ENCODE measurements around the gene LAMA3. TPM values are rescaled to one million over a fixed set of nuclear protein-coding genes. Genes with fewer than 3 reads are reported as not detected.

The LAMA3 gene
- polyA plus RNA-seq, 6 donors from 2014 or later: 0.07 to 0.45 TPM; not detected in 4

GRCh38 chr18:23852236-23853045 lies 163.2 kb downstream of the LAMA3 start:
- Mint-ChIP-seq H3K27ac (peak overlapping the region; percentile 52 to 94 (median 66)), H3K27me3 (no peaks in the 10 kb centered on the region), H3K4me1 (peaks cover 29 to 44% (median 33%) of the 10 kb centered on the region in 3 donors), H3K9me3 (no peaks in the 10 kb centered on the region), H3K36me3 (no peaks in the 10 kb centered on the region), H3K4me3 (peak overlapping the region in 7 of 8 donors; percentile 10 to 69 (median 40))
- DNase-seq (peak; percentile 26), ATAC-seq (ENCODE audit: low read depth in 2 of 2) (peak; percentile 63 to 71)

GRCh38 chr18:23853448-23854195 lies 164.4 kb downstream of the LAMA3 start:
- DNase-seq: no peak
- ATAC-seq (ENCODE audit: low read depth in 2 of 2): no peak
- no peaks in the 10 kb centered on the region for H3K27me3 Mint-ChIP-seq
- no peaks in the 10 kb centered on the region for H3K9me3 Mint-ChIP-seq
- peak overlapping the region in 3 of 6 donors; percentile 21 to 50 (median 48) for H3K27ac Mint-ChIP-seq
- peaks cover 32 to 46% (median 33%) of the 10 kb centered on the region in 3 donors for H3K4me1 Mint-ChIP-seq
- H3K36me3 Mint-ChIP-seq: no peaks in the 10 kb centered on the region
- peak overlapping the region in 1 of 8 donors; percentile 31 for H3K4me3 Mint-ChIP-seq

- Mint-ChIP-seq H3K27ac (peak overlapping the region in 3 of 6 donors; percentile 35 to 73 (median 65)), H3K4me3 (peak overlapping the region in 1 of 8 donors; percentile 27), H3K36me3 (no peaks in the 10 kb centered on the region), H3K9me3 (no peaks in the 10 kb centered on the region), H3K27me3 (no peaks in the 10 kb centered on the region), H3K4me1 (peaks cover 44 to 60% (median 51%) of the 10 kb centered on the region in 3 donors)
- DNase-seq (no peak), ATAC-seq (ENCODE audit: low read depth in 2 of 2) (no peak)
These were observed 166.5 kb downstream of the LAMA3 start for GRCh38 chr18:23855721-23856120.

GRCh38 chr18:23856466-23857163 lies 167.4 kb downstream of the LAMA3 start:
- no peaks in the 10 kb centered on the region for H3K9me3 Mint-ChIP-seq
- peak overlapping the region in 3 of 6 donors; percentile 59 to 73 (median 63) for H3K27ac Mint-ChIP-seq
- ATAC-seq (ENCODE audit: low read depth in 2 of 2) (no peak), DNase-seq (no peak)
- no peaks in the 10 kb centered on the region for H3K27me3 Mint-ChIP-seq
- H3K36me3 Mint-ChIP-seq: no peaks in the 10 kb centered on the region
- H3K4me1 Mint-ChIP-seq: peaks cover 45 to 62% (median 55%) of the 10 kb centered on the region in 3 donors
- H3K4me3 Mint-ChIP-seq: no peak overlapping the region

GRCh38 chr18:23857164-23857552 lies 167.9 kb downstream of the LAMA3 start:
- ATAC-seq (ENCODE audit: low read depth in 2 of 2) (no peak), DNase-seq (no peak)
- Mint-ChIP-seq H3K4me1 (peaks cover 44 to 62% (median 55%) of the 10 kb centered on the region in 3 donors), H3K27me3 (no peaks in the 10 kb centered on the region), H3K9me3 (no peaks in the 10 kb centered on the region), H3K36me3 (no peaks in the 10 kb centered on the region), H3K27ac (peak overlapping the region in 3 of 6 donors; percentile 59 to 88 (median 73)), H3K4me3 (peak overlapping the region in 1 of 8 donors; percentile 48)

GRCh38 chr18:23857756-23858155 lies 168.5 kb downstream of the LAMA3 start:
- no peaks in the 10 kb centered on the region for H3K9me3 Mint-ChIP-seq
- H3K27ac Mint-ChIP-seq: peak overlapping the region in 2 of 6 donors; percentile 42 to 88
- no peaks in the 10 kb centered on the region for H3K36me3 Mint-ChIP-seq
- peak overlapping the region in 1 of 8 donors; percentile 43 for H3K4me3 Mint-ChIP-seq
- H3K27me3 Mint-ChIP-seq: no peaks in the 10 kb centered on the region
- no peak for DNase-seq
- ATAC-seq (ENCODE audit: low read depth in 2 of 2): no peak
- H3K4me1 Mint-ChIP-seq: peaks cover 44 to 62% (median 55%) of the 10 kb centered on the region in 3 donors

- Mint-ChIP-seq H3K27ac (peak overlapping the region; percentile 5 to 87 (median 41)), H3K36me3 (no peaks in the 10 kb centered on the region), H3K4me3 (peak overlapping the region in 3 of 8 donors; percentile 0 to 36 (median 0)), H3K4me1 (peaks cover 47 to 69% (median 67%) of the 10 kb centered on the region in 3 donors), H3K27me3 (no peaks in the 10 kb centered on the region), H3K9me3 (peaks cover 0 to 5% (median 0%) of the 10 kb centered on the region in 7 donors)
- ATAC-seq (ENCODE audit: low read depth in 2 of 2) (peak; percentile 49 to 67), DNase-seq (no peak)
These were observed 170.4 kb downstream of the LAMA3 start for GRCh38 chr18:23859466-23860336.

GRCh38 chr18:23861326-23861725 lies 172.1 kb downstream of the LAMA3 start:
- Mint-ChIP-seq H3K9me3 (peaks cover 0 to 6% (median 2%) of the 10 kb centered on the region in 7 donors), H3K36me3 (no peaks in the 10 kb centered on the region), H3K4me3 (peak overlapping the region in 6 of 8 donors; percentile 17 to 68 (median 54)), H3K27me3 (no peaks in the 10 kb centered on the region), H3K27ac (peak overlapping the region in 5 of 6 donors; percentile 78 to 90 (median 85)), H3K4me1 (peaks cover 63 to 83% (median 80%) of the 10 kb centered on the region in 3 donors)
- ATAC-seq (ENCODE audit: low read depth in 2 of 2): no peak
- DNase-seq: no peak

- Mint-ChIP-seq H3K36me3 (no peaks in the 10 kb centered on the region), H3K9me3 (peaks cover 0 to 6% (median 2%) of the 10 kb centered on the region in 7 donors), H3K4me3 (peak overlapping the region in 6 of 8 donors; percentile 32 to 83 (median 66)), H3K4me1 (peaks cover 64 to 83% (median 78%) of the 10 kb centered on the region in 3 donors), H3K27me3 (no peaks in the 10 kb centered on the region), H3K27ac (peak overlapping the region; percentile 77 to 94 (median 90))
- DNase-seq (no peak), ATAC-seq (ENCODE audit: low read depth in 2 of 2) (no peak)
These were observed 172.7 kb downstream of the LAMA3 start for GRCh38 chr18:23861805-23862470.

- Mint-ChIP-seq H3K27me3 (no peaks in the 10 kb centered on the region), H3K9me3 (peaks cover 0 to 6% (median 2%) of the 10 kb centered on the region in 7 donors), H3K4me1 (peaks cover 60 to 86% (median 80%) of the 10 kb centered on the region in 3 donors), H3K36me3 (no peaks in the 10 kb centered on the region), H3K27ac (peak overlapping the region; percentile 17 to 94 (median 84)), H3K4me3 (peak overlapping the region; percentile 13 to 83 (median 68))
- ATAC-seq (ENCODE audit: low read depth in 2 of 2) (peak; percentile 68 to 73), DNase-seq (peak; percentile 26)
These were observed 175.4 kb downstream of the LAMA3 start for GRCh38 chr18:23864624-23865023.

GRCh38 chr18:23867006-23867405 lies 177.8 kb downstream of the LAMA3 start:
- DNase-seq (no peak), ATAC-seq (ENCODE audit: low read depth in 2 of 2) (no peak)
- Mint-ChIP-seq H3K4me1 (peaks cover 59 to 77% (median 72%) of the 10 kb centered on the region in 3 donors), H3K27ac (peak overlapping the region in 3 of 6 donors; percentile 18 to 56 (median 50)), H3K4me3 (peak overlapping the region in 5 of 8 donors; percentile 9 to 68 (median 50)), H3K9me3 (peaks cover 0 to 6% (median 2%) of the 10 kb centered on the region in 7 donors), H3K36me3 (no peaks in the 10 kb centered on the region), H3K27me3 (no peaks in the 10 kb centered on the region)
